ENCODE data around the gene MTRF1L. TPM values are rescaled to one million over a fixed set of nuclear protein-coding genes. Genes with fewer than 3 reads are reported as not detected.
A peak's percentile ranks its signal among the peaks of the same experiment; 100 is the strongest.

Gene MTRF1L
- total and polyA plus RNA-seq, 2 of the 13 experiments (the other 11 are each of a cell fraction or from before 2014, with no cell fraction given) = 17.6 to 28.7 TPM

GRCh38 chr6:152982904-152983636 lies 19.4 kb downstream of the MTRF1L start, which contains the start of gene FBXO5 (continued):
- TF ChIP-seq CHD2 (IDR thresholded peaks at IDR 0.05; ENCODE audit: low read depth, low read length) (peak; percentile 64; the same call in 1 of the 2 replicates), TGIF2 (CRISPR knock-in tag; IDR thresholded peaks at IDR 0.05) (peak; percentile 97), SALL1 (CRISPR knock-in tag; IDR thresholded peaks at IDR 0.05) (peak; percentile 74), MTA1 (CRISPR knock-in tag; IDR thresholded peaks at IDR 0.05; ENCODE audit: borderline replicate concordance) (0 out of 2 replicates have a peak, but pooled peaks have one; percentile 10), SP1 (IDR thresholded peaks at IDR 0.05) (peak; percentile 49; the same call in 1 of the 2 replicates), SP1 (CRISPR knock-in tag; IDR thresholded peaks at IDR 0.05) (peak; percentile 95), ZNF180 (CRISPR knock-in tag; IDR thresholded peaks at IDR 0.05; ENCODE audit: borderline replicate concordance, low read depth) (peak; percentile 79; the same call in 1 of the 2 replicates), SRSF9 (IDR thresholded peaks at IDR 0.05; ENCODE audit: borderline replicate concordance, insufficient read depth, low read depth, low read length, poor library complexity, severe bottlenecking) (no peak), ZNF44 (CRISPR knock-in tag; IDR thresholded peaks at IDR 0.05) (0 out of 2 replicates have a peak, but pooled peaks have one; percentile 68), ZNF337 (CRISPR knock-in tag; IDR thresholded peaks at IDR 0.05; ENCODE audit: borderline replicate concordance, low read depth) (no peak), ETV5 (CRISPR knock-in tag; IDR thresholded peaks at IDR 0.05; ENCODE audit: borderline replicate concordance) (peak; percentile 76), GTF2F1 (IDR thresholded peaks at IDR 0.05; ENCODE audit: low read length) (no peak), TP53 (CRISPR knock-in tag; conservative IDR thresholded peaks at IDR 0.05) (no peak), NFKB2 (CRISPR knock-in tag; IDR thresholded peaks at IDR 0.05; ENCODE audit: borderline replicate concordance) (peak; percentile 80; the same call in 1 of the 2 replicates), MEIS2 (CRISPR knock-in tag; IDR thresholded peaks at IDR 0.05) (peak; percentile 9; the same call in 1 of the 2 replicates), REPIN1 (CRISPR knock-in tag; IDR thresholded peaks at IDR 0.05; ENCODE audit: borderline replicate concordance, low read depth) (peak; percentile 30; the same call in 1 of the 2 replicates), BATF2 (CRISPR knock-in tag; IDR thresholded peaks at IDR 0.05) (peak; percentile 55; the same call in 1 of the 2 replicates), ERF (CRISPR knock-in tag; IDR thresholded peaks at IDR 0.05) (peak; percentile 91), ZFP36L1 (CRISPR knock-in tag; IDR thresholded peaks at IDR 0.05) (peak; percentile 97), ATF3 (CRISPR knock-in tag; IDR thresholded peaks at IDR 0.05) (peak; percentile 31), FOXO4 (CRISPR knock-in tag; conservative IDR thresholded peaks at IDR 0.05) (0 out of 2 replicates have a peak, but pooled peaks have one; percentile 8), SRF (IDR thresholded peaks at IDR 0.05; ENCODE audit: low read depth, low read length) (no peak), AKAP8 (CRISPR knock-in tag; IDR thresholded peaks at IDR 0.05) (no peak), MYNN (CRISPR knock-in tag; IDR thresholded peaks at IDR 0.05; ENCODE audit: low read depth) (peak; percentile 91; the same call in 1 of the 2 replicates), ZBTB42 (CRISPR knock-in tag; IDR thresholded peaks at IDR 0.05) (peak; percentile 96; the same call in 1 of the 2 replicates), ZNF564 (CRISPR knock-in tag; IDR thresholded peaks at IDR 0.05) (peak; percentile 80; the same call in 1 of the 2 replicates), ZNF224 (CRISPR knock-in tag; IDR thresholded peaks at IDR 0.05) (peak; percentile 95), SIX1 (CRISPR knock-in tag; IDR thresholded peaks at IDR 0.05; ENCODE audit: borderline replicate concordance) (peak; percentile 16; the same call in 1 of the 2 replicates), TEAD3 (CRISPR knock-in tag; optimal IDR thresholded peaks at IDR 0.05; ENCODE audit: borderline replicate concordance) (peak; percentile 6), ZNF607 (CRISPR knock-in tag; IDR thresholded peaks at IDR 0.05; ENCODE audit: borderline replicate concordance) (peak; percentile 67)

Measured in HepG2 (cell line).